Measurements from ENCODE around the gene ADRB2. TPM values are rescaled to one million over a fixed set of nuclear protein-coding genes. Genes with fewer than 3 reads are reported as not detected.
A peak's percentile ranks its signal among the peaks of the same experiment; 100 is the strongest.

Gene ADRB2
- total RNA-seq, 1 donor from 2014 or later = 0.42 TPM

- peak overlapping the region; percentile 5 for H3K27ac Mint-ChIP-seq
Measured at GRCh38 chr5:148805326-148806290, 20.8 kb upstream of the ADRB2 start.

DNA sequence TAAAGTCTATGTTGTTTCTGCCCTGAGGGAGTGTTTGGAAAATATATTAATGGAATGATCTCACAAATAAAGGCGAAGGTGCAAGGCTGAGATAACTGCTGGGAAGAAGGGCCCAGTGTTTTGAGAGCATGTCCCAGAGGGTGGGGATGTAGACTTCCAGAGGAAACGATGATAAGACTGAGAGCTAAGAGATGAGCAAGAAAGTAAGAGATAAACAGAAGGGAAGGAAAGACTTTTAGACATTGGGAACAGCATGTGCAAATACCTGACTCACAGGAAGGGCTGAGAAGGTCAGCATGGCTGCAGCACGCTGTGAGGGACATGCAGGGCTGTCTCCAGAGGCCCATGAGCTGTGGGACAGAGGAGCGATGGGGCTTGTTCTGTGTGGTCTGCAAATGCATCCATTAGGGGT is 19.9 kb upstream of the ADRB2 start:
- no peak for DNase-seq (ENCODE audit: low spot score in 2 of 2, unreplicated experiment in 2 of 2)
- Mint-ChIP-seq H3K4me1 (peaks cover 44% of the 10 kb centered on the region), H3K4me3 (no peak overlapping the region), H3K9me3 (peaks cover 8% of the 10 kb centered on the region), H3K27me3 (ENCODE audit: low read depth) (no peaks in the 10 kb centered on the region), H3K36me3 (no peaks in the 10 kb centered on the region), H3K27ac (no peak overlapping the region)
- TF ChIP-seq CTCF (IDR thresholded peaks at IDR 0.05; ENCODE audit: unreplicated experiment) = no peak

More at GRCh38 chr5:148805326-148806290, 20.8 kb upstream of the ADRB2 start:
- H3K4me3 Mint-ChIP-seq = no peak overlapping the region
- peaks cover 8% of the 10 kb centered on the region for H3K9me3 Mint-ChIP-seq
- no peak for DNase-seq (ENCODE audit: low spot score in 2 of 2, unreplicated experiment in 2 of 2)
- H3K36me3 Mint-ChIP-seq = no peaks in the 10 kb centered on the region
- no peaks in the 10 kb centered on the region for H3K27me3 Mint-ChIP-seq (ENCODE audit: low read depth)
- no peak for TF ChIP-seq CTCF (IDR thresholded peaks at IDR 0.05; ENCODE audit: unreplicated experiment)
- peaks cover 41% of the 10 kb centered on the region for H3K4me1 Mint-ChIP-seq

GRCh38 chr5:148807851-148808250 is 18.6 kb upstream of the ADRB2 start:
- no peaks in the 10 kb centered on the region for H3K27me3 Mint-ChIP-seq (ENCODE audit: low read depth)
- H3K36me3 Mint-ChIP-seq = no peaks in the 10 kb centered on the region
- DNase-seq (ENCODE audit: low spot score in 2 of 2, unreplicated experiment in 2 of 2) = no peak
- H3K27ac Mint-ChIP-seq = peak overlapping the region; percentile 25
- peaks cover 3% of the 10 kb centered on the region for H3K9me3 Mint-ChIP-seq
- no peak overlapping the region for H3K4me3 Mint-ChIP-seq
- no peak for TF ChIP-seq CTCF (IDR thresholded peaks at IDR 0.05; ENCODE audit: unreplicated experiment)
- H3K4me1 Mint-ChIP-seq = peaks cover 50% of the 10 kb centered on the region

DNA sequence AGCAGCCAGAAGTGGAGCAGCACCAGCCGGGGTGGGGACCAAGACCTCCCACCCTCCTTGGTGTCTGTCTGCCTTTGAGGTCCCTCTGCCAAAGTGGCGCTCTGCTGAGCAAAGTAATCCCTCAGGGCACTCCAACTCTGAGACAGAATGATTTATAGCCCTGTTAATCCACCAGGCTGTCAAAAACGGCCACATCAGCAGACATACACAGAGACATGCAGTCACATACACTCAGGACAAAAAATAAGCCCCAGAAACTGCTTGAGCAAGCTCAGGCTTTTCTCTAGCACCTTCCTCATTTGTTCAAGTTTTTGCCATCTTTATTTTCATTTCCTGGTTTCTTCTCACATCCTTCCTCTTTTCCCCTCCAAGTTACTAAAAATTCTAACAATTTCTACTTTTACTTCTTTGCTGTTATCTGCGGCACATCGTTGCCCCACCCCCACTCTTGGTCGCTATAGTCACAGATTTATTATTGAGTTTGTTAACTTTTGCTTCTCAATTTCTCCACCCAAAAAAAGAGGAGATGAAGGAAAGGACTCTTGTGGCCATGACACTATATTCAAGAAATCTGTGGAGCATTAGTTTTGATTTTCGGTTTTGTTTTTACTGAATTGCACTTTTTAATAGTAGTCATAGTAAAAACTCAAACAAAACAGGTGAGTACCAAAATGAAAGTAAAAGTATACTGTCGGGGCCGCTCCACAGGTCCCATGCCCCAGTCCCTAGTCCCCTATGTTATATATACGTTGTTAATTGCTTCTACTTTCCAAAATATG is 17.4 kb upstream of the ADRB2 start:
- DNase-seq (ENCODE audit: low spot score in 2 of 2, unreplicated experiment in 2 of 2) = no peak
- Mint-ChIP-seq H3K27ac (peak overlapping the region; percentile 93), H3K27me3 (ENCODE audit: low read depth) (no peaks in the 10 kb centered on the region), H3K9me3 (no peaks in the 10 kb centered on the region), H3K36me3 (no peaks in the 10 kb centered on the region), H3K4me3 (no peak overlapping the region), H3K4me1 (peaks cover 50% of the 10 kb centered on the region)
- no peak for TF ChIP-seq CTCF (IDR thresholded peaks at IDR 0.05; ENCODE audit: unreplicated experiment)

GRCh38 chr5:148809781-148810524 is 16.5 kb upstream of the ADRB2 start:
- Mint-ChIP-seq H3K9me3 (no peaks in the 10 kb centered on the region), H3K27ac (peak overlapping the region; percentile 93), H3K4me1 (peaks cover 52% of the 10 kb centered on the region), H3K4me3 (no peak overlapping the region), H3K27me3 (ENCODE audit: low read depth) (no peaks in the 10 kb centered on the region), H3K36me3 (no peaks in the 10 kb centered on the region)
- no peak for DNase-seq (ENCODE audit: low spot score in 2 of 2, unreplicated experiment in 2 of 2)
- no peak for TF ChIP-seq CTCF (IDR thresholded peaks at IDR 0.05; ENCODE audit: unreplicated experiment)

Data from mesothelial cell of epicardium (in vitro differentiated cells).